Measurements from ENCODE around the gene USO1.

The USO1 gene

GRCh38 chr4:75834095-75834771, 109.9 kb downstream of the USO1 start:
- H3K4me3 ChIP-seq (ENCODE audit: low read depth in 1 of 2, low read length in 2 of 2), result no peak overlapping the region
- TF ChIP-seq CTCF (IDR thresholded peaks at IDR 0.05; ENCODE audit: borderline replicate concordance, extremely low read depth, low read length, poor library complexity, severe bottlenecking) (no peak), EZH2 (IDR thresholded peaks at IDR 0.05; ENCODE audit: borderline replicate concordance, low read depth, low read length, severe bottlenecking) (no peak)
- H3K4me2 ChIP-seq (ENCODE audit: insufficient read depth, low read length), result no peak overlapping the region
- no peak for DNase-seq
- H3K9me3 ChIP-seq (ENCODE audit: insufficient read depth, low read length, severe bottlenecking), result no peaks in the 10 kb centered on the region
- H3K36me3 ChIP-seq (ENCODE audit: insufficient read depth, low read length), result no peaks in the 10 kb centered on the region
- H3K4me1 ChIP-seq (ENCODE audit: insufficient read depth, low read length), result no peaks in the 10 kb centered on the region
- no peaks in the 10 kb centered on the region for H3K79me2 ChIP-seq (ENCODE audit: insufficient read depth, low read length)
- no peaks in the 10 kb centered on the region for H4K20me1 ChIP-seq (ENCODE audit: insufficient read depth, low read length)
- no peaks in the 10 kb centered on the region for H3K27me3 ChIP-seq (ENCODE audit: insufficient read depth, low read length, poor library complexity)
- H3K27ac ChIP-seq (ENCODE audit: low read length), result no peak overlapping the region
- ATAC-seq (ENCODE audit: insufficient read depth, low read depth), result no peak
- H3K9ac ChIP-seq (ENCODE audit: low read depth, low read length), result no peak overlapping the region
- no peak overlapping the region for H2AFZ ChIP-seq (ENCODE audit: low read depth, low read length)

GRCh38 chr4:75834772-75835154, 110.4 kb downstream of the USO1 start:
- Histone ChIP-seq H4K20me1 (ENCODE audit: insufficient read depth, low read length) (no peaks in the 10 kb centered on the region), H3K27me3 (ENCODE audit: insufficient read depth, low read length, poor library complexity) (no peaks in the 10 kb centered on the region), H2AFZ (ENCODE audit: low read depth, low read length) (no peak overlapping the region), H3K9ac (ENCODE audit: low read depth, low read length) (no peak overlapping the region), H3K4me3 (ENCODE audit: low read depth in 1 of 2, low read length in 2 of 2) (no peak overlapping the region), H3K9me3 (ENCODE audit: insufficient read depth, low read length, severe bottlenecking) (no peaks in the 10 kb centered on the region), H3K4me2 (ENCODE audit: insufficient read depth, low read length) (no peak overlapping the region), H3K36me3 (ENCODE audit: insufficient read depth, low read length) (no peaks in the 10 kb centered on the region), H3K4me1 (ENCODE audit: insufficient read depth, low read length) (no peaks in the 10 kb centered on the region), H3K27ac (ENCODE audit: low read length) (no peak overlapping the region), H3K79me2 (ENCODE audit: insufficient read depth, low read length) (no peaks in the 10 kb centered on the region)
- no peak for DNase-seq
- ATAC-seq (ENCODE audit: insufficient read depth, low read depth), result no peak
- TF ChIP-seq CTCF (IDR thresholded peaks at IDR 0.05; ENCODE audit: borderline replicate concordance, extremely low read depth, low read length, poor library complexity, severe bottlenecking) (no peak), EZH2 (IDR thresholded peaks at IDR 0.05; ENCODE audit: borderline replicate concordance, low read depth, low read length, severe bottlenecking) (no peak)

- H2AFZ ChIP-seq (ENCODE audit: low read depth, low read length), result 0 out of 2 replicates have a peak overlapping the region, but pooled peaks have one; percentile 13
- no peaks in the 10 kb centered on the region for H3K9me3 ChIP-seq (ENCODE audit: insufficient read depth, low read length, severe bottlenecking)
- no peak overlapping the region for H3K4me2 ChIP-seq (ENCODE audit: insufficient read depth, low read length)
- H3K27me3 ChIP-seq (ENCODE audit: insufficient read depth, low read length, poor library complexity), result no peaks in the 10 kb centered on the region
- H3K4me3 ChIP-seq (ENCODE audit: low read depth in 1 of 2, low read length in 2 of 2), result no peak overlapping the region
- ATAC-seq (ENCODE audit: insufficient read depth, low read depth) (no peak), DNase-seq (no peak)
- no peaks in the 10 kb centered on the region for H3K4me1 ChIP-seq (ENCODE audit: insufficient read depth, low read length)
- no peaks in the 10 kb centered on the region for H4K20me1 ChIP-seq (ENCODE audit: insufficient read depth, low read length)
- H3K36me3 ChIP-seq (ENCODE audit: insufficient read depth, low read length), result no peaks in the 10 kb centered on the region
- H3K9ac ChIP-seq (ENCODE audit: low read depth, low read length), result no peak overlapping the region
- H3K27ac ChIP-seq (ENCODE audit: low read length), result no peak overlapping the region
- TF ChIP-seq EZH2 (IDR thresholded peaks at IDR 0.05; ENCODE audit: borderline replicate concordance, low read depth, low read length, severe bottlenecking) (no peak), CTCF (IDR thresholded peaks at IDR 0.05; ENCODE audit: borderline replicate concordance, extremely low read depth, low read length, poor library complexity, severe bottlenecking) (no peak)
- H3K79me2 ChIP-seq (ENCODE audit: insufficient read depth, low read length), result no peaks in the 10 kb centered on the region
Observed at GRCh38 chr4:75841641-75842520, 117.5 kb downstream of the USO1 start.
